ENCODE measurements around the gene SYK. TPM values are rescaled to one million over a fixed set of nuclear protein-coding genes. Genes with fewer than 3 reads are reported as not detected.

The SYK gene
- total RNA-seq, 3 donors from 2014 or later (not counting 1 experiment from before 2014, with no cell fraction given) = 75.5 to 104 (median 78.0) TPM

GRCh38 chr9:90822866-90823265 is 21.2 kb downstream of the SYK start:
- intact Hi-C loops (cut with micrococcal nuclease) = no loop called here
- peaks cover 17% of the 10 kb centered on the region for H3K4me1 ChIP-seq (ENCODE audit: control insufficient read depth, insufficient read depth, low read length)
- Mint-ChIP-seq H3K4me1 (peaks cover 62 to 63% of the 10 kb centered on the region in 2 donors), H3K4me3 (no peak overlapping the region), H3K9me3 (no peaks in the 10 kb centered on the region), H3K27ac (no peak overlapping the region), H3K36me3 (peaks cover 10% of the 10 kb centered on the region), H3K27me3 (ENCODE audit: low read depth in 2 of 2) (no peaks in the 10 kb centered on the region)
- H3K27ac ChIP-seq (ENCODE audit: low read length) = no peak overlapping the region
- no peaks in the 10 kb centered on the region for H3K27me3 ChIP-seq (ENCODE audit: control insufficient read depth, insufficient read depth, low read length)
- ATAC-seq = no peak
- no peak for DNase-seq
- TF ChIP-seq, protein P1, sequence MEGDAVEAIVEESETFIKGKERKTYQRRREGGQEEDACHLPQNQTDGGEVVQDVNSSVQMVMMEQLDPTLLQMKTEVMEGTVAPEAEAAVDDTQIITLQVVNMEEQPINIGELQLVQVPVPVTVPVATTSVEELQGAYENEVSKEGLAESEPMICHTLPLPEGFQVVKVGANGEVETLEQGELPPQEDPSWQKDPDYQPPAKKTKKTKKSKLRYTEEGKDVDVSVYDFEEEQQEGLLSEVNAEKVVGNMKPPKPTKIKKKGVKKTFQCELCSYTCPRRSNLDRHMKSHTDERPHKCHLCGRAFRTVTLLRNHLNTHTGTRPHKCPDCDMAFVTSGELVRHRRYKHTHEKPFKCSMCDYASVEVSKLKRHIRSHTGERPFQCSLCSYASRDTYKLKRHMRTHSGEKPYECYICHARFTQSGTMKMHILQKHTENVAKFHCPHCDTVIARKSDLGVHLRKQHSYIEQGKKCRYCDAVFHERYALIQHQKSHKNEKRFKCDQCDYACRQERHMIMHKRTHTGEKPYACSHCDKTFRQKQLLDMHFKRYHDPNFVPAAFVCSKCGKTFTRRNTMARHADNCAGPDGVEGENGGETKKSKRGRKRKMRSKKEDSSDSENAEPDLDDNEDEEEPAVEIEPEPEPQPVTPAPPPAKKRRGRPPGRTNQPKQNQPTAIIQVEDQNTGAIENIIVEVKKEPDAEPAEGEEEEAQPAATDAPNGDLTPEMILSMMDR (IDR thresholded peaks at IDR 0.05) = no peak
- H3K36me3 ChIP-seq (ENCODE audit: control insufficient read depth, insufficient read depth, low read length) = peaks cover 10% of the 10 kb centered on the region
- no CpG with 5 or more reads among the region's 2 CpGs for WGBS (ENCODE audit: insufficient coverage)
- H3K4me3 ChIP-seq (ENCODE audit: low read length) = no peak overlapping the region
- no peaks in the 10 kb centered on the region for H3K9me3 ChIP-seq (ENCODE audit: control insufficient read depth, insufficient read depth, low read length)

DNA sequence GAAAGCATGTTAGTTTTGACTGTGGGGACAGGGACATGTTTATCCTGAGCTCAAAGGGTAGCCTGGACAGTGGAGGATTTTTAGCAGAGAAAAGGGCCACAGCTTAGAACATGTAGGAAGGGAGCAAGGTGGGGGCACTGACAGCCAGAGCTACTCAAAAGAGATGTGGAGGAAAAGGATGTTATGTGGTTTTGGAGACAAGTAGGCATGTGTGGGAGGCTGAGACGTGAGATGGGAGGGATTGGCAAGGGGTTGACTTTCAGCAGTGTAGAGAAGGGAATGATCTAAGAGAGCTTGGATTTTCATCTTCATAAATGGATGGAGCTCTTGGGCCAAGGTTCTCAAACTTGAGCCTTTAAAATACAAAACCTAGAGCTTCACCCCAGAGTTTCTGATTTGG is 24.0 kb downstream of the SYK start:
- 22% methylated on average over 1 of the region's 1 CpG for WGBS (ENCODE audit: insufficient coverage)
- TF ChIP-seq, protein P1 (IDR thresholded peaks at IDR 0.05) = no peak

DNA sequence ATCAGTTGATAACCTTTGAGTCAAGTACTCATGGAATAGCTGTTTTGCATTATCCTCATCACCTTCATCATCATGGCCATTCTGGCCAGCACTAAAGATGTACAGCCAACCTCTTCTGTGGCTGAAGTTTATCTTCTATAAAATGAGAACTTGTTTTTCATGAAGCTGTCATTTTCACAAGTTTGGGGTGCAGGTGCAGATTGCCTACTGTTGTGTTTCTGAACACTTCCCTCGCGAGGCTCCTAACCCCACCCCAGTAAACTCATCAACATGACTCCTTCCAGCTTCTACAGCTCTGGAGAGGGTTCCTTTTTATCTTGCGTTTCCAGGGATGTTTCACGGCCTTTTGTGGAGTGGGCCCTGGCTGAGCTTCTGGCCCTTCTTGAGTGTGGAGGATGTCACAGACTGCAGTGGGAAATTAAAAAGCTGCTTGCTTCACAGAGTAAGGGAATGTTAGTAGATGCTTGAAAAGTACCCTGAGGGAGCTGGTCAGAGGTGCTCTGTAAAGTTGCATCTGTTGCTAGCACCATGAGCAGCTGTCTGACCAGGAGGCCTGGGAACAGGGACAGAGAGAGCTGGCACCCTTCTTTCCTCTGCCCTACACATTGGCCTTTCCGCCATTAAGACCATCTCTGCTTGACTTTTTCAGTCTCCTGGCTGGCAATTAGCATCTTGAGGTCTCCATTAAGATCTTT is 24.9 kb downstream of the SYK start:
- Histone ChIP-seq H3K36me3 (ENCODE audit: control insufficient read depth, insufficient read depth, low read length) (peaks cover 9% of the 10 kb centered on the region), H3K27me3 (ENCODE audit: control insufficient read depth, insufficient read depth, low read length) (no peaks in the 10 kb centered on the region), H3K4me3 (ENCODE audit: low read length) (no peak overlapping the region), H3K9me3 (ENCODE audit: control insufficient read depth, insufficient read depth, low read length) (no peaks in the 10 kb centered on the region), H3K4me1 (ENCODE audit: control insufficient read depth, insufficient read depth, low read length) (peaks cover 31% of the 10 kb centered on the region), H3K27ac (ENCODE audit: low read length) (peak overlapping the region; percentile 42)
- ATAC-seq (no peak), DNase-seq (no peak)
- 57% methylated on average over 5 of the region's 5 CpGs for WGBS (ENCODE audit: insufficient coverage)
- intact Hi-C loops (cut with micrococcal nuclease) = no loop called here
- Mint-ChIP-seq H3K27ac (peak overlapping the region; percentile 39 to 74), H3K4me3 (no peak overlapping the region), H3K27me3 (ENCODE audit: low read depth in 2 of 2) (no peaks in the 10 kb centered on the region), H3K36me3 (peaks cover 10% of the 10 kb centered on the region), H3K9me3 (no peaks in the 10 kb centered on the region), H3K4me1 (peaks cover 65 to 74% of the 10 kb centered on the region in 2 donors)
- TF ChIP-seq, protein P1 (IDR thresholded peaks at IDR 0.05) = no peak

More for the DNA sequence above, 24.0 kb downstream of the SYK start:
- Histone ChIP-seq H3K4me3 (ENCODE audit: low read length) (no peak overlapping the region), H3K27ac (ENCODE audit: low read length) (peak overlapping the region; percentile 15), H3K36me3 (ENCODE audit: control insufficient read depth, insufficient read depth, low read length) (peaks cover 9% of the 10 kb centered on the region), H3K27me3 (ENCODE audit: control insufficient read depth, insufficient read depth, low read length) (no peaks in the 10 kb centered on the region), H3K4me1 (ENCODE audit: control insufficient read depth, insufficient read depth, low read length) (peaks cover 31% of the 10 kb centered on the region), H3K9me3 (ENCODE audit: control insufficient read depth, insufficient read depth, low read length) (no peaks in the 10 kb centered on the region)
- no peak overlapping the region for H3K4me3 Mint-ChIP-seq
- peaks cover 10% of the 10 kb centered on the region for H3K36me3 Mint-ChIP-seq
- H3K27me3 Mint-ChIP-seq (ENCODE audit: low read depth in 2 of 2) = no peaks in the 10 kb centered on the region
- H3K9me3 Mint-ChIP-seq = no peaks in the 10 kb centered on the region
- H3K27ac Mint-ChIP-seq = peak overlapping the region in 1 of 2 donors; percentile 19
- ATAC-seq (no peak), DNase-seq (no peak)
- peaks cover 64 to 73% of the 10 kb centered on the region in 2 donors for H3K4me1 Mint-ChIP-seq
- intact Hi-C loops (cut with micrococcal nuclease) = no loop called here

All from natural killer cell (primary cell).